RCC 7860 (cell line): Measurements from ENCODE around the gene MYH6.
"Not testable (repeated sequence)": the region's sequence is repeated elsewhere in the genome, so short reads cannot be mapped to it uniquely, and the experiment has no call there.

Experiments used
- DNase-seq: peaks from one replicate; pipeline ENCODE4 v3.0.0-alpha.2; 2015; ENCODE audit warnings: low spot score
- FAIRE-seq: peaks from 2 replicates; lab custom pipeline; 2012; peaks lifted over from hg19 to GRCh38; lab: Jason Lieb, UNC

Gene MYH6

DNA sequence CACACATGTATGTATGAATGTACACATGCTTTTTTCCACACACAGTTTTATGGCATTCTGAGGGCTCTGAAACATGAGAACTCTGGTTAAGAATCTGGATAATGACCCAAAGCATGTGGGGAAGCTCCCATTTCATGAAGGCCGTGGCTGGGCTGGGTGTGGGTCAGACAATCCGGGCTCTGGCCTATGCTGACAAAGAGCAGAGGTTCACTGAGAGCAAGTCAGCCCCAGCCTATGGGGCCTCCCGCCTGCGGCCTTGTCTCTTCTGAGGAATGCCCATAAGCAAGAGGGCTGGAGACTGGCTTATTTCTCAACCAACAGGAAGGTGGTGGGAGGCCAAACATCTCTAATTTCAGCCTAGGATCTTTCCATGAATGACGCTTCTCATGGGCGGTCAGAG is 8.5 kb downstream of the MYH6 start:
- DNase-seq: no peak
- no peak for FAIRE-seq

DNA sequence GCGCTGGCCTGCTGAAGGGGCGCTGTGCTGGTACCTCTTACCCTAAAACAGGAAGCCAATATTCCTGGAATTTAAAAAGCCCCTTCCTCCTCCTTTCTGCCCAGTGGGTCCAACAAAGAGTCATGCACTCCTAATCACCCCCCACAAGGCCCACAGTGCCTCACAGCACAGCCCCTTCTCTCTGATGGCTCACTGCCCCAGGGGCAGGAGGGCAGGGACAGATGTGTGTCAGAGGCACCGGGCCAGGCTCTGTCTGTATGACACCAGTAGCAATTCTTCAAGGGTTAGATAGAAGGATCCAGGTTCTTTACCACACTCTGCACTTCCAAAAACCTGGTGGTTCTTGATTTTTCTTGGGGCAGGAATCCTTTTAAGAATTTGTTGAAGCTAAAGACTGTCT is 8.9 kb downstream of the MYH6 start:
- no peak for DNase-seq

GRCh38 chr14:23398348-23398747 is 9.7 kb downstream of the MYH6 start:
- DNase-seq (no peak), FAIRE-seq (no peak)

More for the DNA sequence above, 8.9 kb downstream of the MYH6 start:
- no peak for FAIRE-seq

DNA sequence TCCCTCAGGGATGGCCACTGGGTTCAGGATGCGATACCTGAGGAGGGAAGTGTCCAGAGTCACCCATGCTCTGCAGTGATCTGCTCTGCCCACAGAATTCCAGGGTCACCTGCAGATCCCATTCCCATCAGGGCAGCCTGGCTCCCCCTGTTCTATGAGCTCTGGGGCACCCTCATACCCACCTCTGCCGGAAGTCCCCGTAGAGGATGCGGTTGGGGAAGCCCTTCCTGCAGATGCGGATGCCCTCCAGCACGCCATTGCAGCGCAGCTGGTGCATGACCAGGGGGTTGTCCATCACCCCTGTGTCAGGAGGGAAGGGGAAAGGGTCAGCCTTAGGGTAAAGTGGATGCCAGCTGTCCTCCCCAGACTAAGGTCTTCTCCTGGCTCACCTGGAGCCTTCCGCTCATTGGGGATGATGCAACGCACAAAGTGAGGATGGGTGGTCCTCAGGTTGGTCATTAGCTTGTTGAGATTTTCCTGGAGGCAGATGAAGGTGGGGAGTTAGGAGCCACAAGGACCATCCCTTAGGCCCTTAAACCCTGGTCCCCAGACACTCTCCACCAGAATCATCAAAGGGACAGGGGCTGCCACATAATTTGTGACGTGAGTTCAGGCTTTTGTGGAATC is 11.2 kb downstream of the MYH6 start:
- no peak for FAIRE-seq
- DNase-seq: no peak

DNA sequence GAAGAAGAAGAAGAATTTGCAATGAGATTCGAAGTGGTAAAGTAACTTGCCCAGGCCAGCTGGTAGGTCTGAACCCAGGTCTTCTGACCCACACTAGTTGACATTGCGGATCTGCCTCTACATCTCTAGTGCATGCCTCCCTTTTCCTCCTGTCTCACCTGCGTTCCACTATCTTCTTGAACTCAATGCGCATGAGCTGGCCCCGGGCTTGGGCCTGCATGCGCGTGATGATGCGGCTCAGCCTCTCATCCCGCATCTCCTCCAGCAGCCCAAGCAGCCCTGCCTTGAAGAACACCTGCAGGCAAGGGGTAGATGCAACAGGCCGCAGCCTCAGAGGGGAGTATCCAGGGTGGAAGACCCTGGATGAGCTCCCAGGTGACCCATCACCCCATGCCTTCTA is 11.9 kb downstream of the MYH6 start:
- FAIRE-seq: no peak
- DNase-seq: no peak

GRCh38 chr14:23392613-23393012 is 15.5 kb downstream of the MYH6 start:
- no peak for FAIRE-seq
- DNase-seq: no peak

GRCh38 chr14:23389871-23390270 is 18.2 kb downstream of the MYH6 start:
- not testable (repeated sequence) for FAIRE-seq

GRCh38 chr14:23389396-23389795 is 18.7 kb downstream of the MYH6 start:
- no peak for FAIRE-seq

More at GRCh38 chr14:23389871-23390270, 18.2 kb downstream of the MYH6 start:
- DNase-seq: not testable (repeated sequence)

GRCh38 chr14:23388996-23389395 is 19.1 kb downstream of the MYH6 start:
- DNase-seq (no peak), FAIRE-seq (no peak)

More at GRCh38 chr14:23389396-23389795, 18.7 kb downstream of the MYH6 start:
- no peak for DNase-seq

DNA sequence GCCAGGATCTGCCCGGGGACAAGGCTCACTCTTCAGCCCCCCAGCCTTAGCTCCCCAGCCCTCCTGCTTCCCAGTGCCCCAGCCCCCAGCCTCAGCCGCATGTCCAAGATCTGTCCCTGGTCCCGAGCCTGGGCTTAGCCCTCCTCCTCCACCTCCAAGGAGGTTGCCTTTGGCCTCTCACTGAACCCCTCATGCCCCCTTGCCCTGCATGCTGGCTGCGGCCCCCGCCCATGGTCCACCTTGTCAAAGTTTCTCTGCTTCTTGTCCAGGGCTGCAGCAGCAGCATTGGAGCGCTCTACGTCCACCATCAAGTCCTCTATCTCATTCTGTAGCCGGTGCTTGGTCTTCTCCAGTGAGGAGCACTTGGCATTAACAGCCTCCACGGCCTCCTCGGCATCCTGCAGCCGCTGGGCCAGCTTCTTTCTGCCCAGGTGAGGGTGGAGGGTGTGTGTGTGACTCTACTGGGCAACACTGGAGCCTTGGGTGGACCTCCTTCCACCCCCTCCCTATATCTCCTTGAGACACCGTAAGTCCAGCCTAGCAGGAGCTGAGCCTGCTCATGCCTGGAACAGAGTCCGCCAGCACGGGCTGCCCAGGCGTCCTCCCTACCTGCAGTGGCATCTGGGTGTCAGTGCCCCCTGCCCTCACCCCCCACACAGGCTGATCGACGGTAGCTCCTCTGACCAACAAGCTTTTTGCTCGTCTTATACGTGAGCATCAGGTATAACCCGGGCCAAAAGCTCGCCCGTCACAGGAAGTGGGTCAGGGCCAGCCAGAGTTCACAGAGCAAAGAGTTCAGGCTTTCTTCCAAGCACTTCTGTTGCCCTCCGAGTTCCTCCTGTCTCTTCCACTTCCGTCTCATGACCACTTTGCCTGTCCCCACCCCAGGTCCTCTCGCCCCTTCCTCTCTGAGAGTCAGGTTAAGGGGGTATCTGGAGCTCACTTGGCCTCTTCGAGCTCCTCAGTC is 19.9 kb downstream of the MYH6 start:
- FAIRE-seq (no peak), DNase-seq (no peak)

GRCh38 chr14:23386999-23387398 is 21.1 kb downstream of the MYH6 start:
- no peak for FAIRE-seq
- no peak for DNase-seq

DNA sequence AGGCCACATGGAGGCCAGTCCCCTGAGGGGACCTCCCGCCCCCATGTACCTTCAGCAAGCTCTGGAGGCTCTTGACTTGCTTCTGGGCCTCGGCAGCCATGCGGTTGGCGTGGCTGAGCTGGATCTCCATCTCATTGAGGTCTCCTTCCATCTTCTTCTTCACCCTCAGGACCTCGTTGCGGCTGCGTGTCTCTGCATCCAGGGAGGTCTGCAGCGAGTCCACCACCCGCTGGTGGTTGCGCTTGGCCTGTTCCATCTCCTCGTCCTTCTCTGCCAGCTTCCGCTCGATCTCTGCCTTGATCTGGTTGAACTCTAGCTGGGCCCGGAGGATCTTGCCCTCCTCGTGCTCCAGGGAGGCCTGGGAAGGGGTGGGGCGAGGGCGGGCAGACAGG is 21.8 kb downstream of the MYH6 start:
- DNase-seq, FAIRE-seq: not testable (repeated sequence)

- DNase-seq (no peak), FAIRE-seq (no peak)
Measured at GRCh38 chr14:23385642-23386265, 22.3 kb downstream of the MYH6 start.

GRCh38 chr14:23385244-23385641 is 22.8 kb downstream of the MYH6 start:
- DNase-seq (no peak), FAIRE-seq (no peak)

DNA sequence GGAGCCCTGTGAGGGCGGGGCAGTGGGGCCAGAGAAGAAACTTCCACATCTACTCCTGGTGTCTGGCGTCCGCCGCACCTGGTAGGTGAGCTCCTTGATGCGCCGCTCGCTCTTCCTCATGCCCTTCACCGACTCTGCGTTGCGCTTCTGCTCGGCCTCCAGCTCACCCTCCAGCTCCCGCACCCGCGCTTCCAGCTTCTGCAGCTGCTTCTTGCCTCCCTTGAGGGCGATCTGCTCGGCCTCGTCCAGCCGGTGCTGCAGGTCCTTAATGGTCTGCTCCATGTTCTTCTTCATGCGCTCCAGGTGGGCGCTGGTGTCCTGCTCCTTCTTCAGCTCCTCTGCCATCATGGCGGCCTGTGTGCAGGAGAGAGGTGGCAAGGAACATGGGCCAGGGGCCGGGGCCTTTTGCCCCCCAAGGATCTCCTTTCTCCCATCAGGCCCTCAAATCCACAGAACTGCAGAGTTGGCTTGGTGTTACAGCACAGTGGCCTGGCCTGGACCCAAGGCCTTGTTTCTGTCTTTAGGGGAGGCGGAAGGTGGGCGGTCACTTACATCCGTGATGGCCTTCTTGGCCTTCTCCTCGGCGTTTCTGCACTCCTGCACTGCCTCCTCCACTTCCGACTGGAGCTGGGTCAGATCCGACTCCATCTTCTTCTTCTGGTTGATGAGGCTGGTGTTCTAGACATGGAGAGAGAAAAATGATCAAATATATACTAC is 23.6 kb downstream of the MYH6 start:
- no peak for FAIRE-seq
- DNase-seq: no peak

DNA sequence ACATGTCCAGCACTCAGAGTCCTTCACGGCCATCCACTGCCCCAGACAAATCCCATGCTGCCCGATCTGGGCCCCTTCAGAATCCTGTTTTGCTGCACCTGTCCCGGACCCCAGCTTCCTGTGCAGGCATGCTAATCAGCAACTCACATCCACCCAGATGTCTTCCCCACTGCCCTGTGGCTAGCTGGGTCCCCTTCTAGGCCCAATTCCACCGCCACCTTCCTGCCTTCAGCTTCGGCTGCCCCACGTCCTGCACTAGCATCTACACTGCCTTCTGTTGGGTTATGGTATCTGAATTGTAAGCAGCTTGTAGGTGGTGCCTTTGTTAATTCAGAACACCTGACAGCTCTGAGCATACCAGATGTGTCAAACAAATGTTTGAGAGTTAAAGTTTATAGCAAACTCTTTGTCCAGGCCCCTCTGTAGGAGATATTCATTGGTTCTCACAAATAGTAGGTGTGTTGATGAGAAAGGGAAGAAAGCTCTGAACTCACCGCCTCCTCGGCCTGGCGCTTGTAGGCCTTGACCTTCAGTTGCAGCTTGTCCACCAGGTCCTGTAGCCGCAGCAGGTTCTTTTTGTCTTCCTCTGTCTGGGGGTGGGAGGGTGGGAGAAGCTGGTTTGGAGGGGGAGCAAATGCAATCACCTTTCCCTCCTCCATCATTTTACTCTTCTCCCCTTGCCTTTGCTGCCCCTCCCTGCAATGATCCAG is 25.2 kb downstream of the MYH6 start:
- no peak for FAIRE-seq

GRCh38 chr14:23382276-23382675 is 25.8 kb downstream of the MYH6 start:
- no peak for DNase-seq
- no peak for FAIRE-seq

More for the DNA sequence above, 25.2 kb downstream of the MYH6 start:
- no peak for DNase-seq

DNA sequence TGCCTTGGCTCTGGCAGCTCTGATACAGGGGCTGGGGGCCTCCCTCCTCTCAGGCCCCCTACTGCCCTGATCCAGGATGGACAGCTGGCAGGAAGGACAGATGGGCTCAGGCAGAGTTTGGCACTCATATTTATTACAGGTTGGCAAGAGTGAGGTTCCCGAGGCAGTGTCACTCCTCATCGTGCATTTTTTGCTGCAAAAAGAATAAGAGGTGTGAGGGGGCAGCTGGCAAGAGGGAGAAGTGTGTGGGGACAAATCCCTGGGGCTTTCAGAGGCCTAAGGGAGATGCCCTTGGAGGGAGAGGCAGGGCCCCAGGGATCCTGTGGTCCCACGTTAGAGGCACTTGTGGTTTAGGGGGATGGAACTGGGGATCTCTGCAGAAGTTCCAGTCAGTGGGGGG is 26.2 kb downstream of the MYH6 start:
- FAIRE-seq: no peak
- no peak for DNase-seq

DNA sequence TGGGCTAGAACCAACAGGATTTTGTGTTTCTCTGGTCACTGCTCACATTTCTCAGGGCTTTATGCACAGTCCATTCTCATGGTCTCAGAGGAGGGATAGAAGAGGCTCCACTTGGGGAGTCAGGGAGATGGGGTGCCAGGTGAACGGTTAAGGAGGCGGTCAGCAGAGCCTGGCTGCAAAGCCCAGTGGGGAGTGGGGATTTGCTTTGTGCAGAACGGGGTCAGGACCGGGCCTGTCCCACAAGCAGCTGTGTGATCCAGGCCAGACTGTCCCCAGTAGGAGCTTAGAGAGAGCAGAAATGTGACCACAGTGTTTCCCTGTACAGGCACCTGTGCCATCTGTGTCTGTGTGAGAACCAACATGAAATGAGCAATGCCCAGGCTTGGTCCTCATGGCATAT is 27.1 kb downstream of the MYH6 start:
- DNase-seq: no peak
- FAIRE-seq: no peak

- no peak for DNase-seq
- no peak for FAIRE-seq
Measured at GRCh38 chr14:23380197-23380914, 27.7 kb downstream of the MYH6 start.
